Measurements from ENCODE around the gene FAM81A.

GRCh38 chr15:59437142-59437816 lies 707 bp upstream of the FAM81A start:
- TF ChIP-seq CTCF (IDR thresholded peaks at IDR 0.05) (no peak), POLR2A (IDR thresholded peaks at IDR 0.05) (no peak)

Measured in uterus (tissue), 2 donors.